Right cardiac atrium (tissue), 5 donors: ENCODE results near the gene TSPAN14. TPM values are rescaled to one million over a fixed set of nuclear protein-coding genes. Genes with fewer than 3 reads are reported as not detected.
"Not testable (repeated sequence)": the region's sequence is repeated elsewhere in the genome, so short reads cannot be mapped to it uniquely, and the experiment has no call there.

Source experiments
- ATAC-seq, 2 donors: fragments of 200-7000 bp; cut with Tn5 transposase; one replicate each; pipeline versions ENCODE4 v1.8.0 to v1.9.1; 2020; ENCODE audit warnings: moderate library complexity in 2 of 2, mild to moderate bottlenecking in 1 of 2
- DNase-seq, 3 donors: peaks; one replicate each; pipeline ENCODE4 v3.0.0-alpha.2; 2020
- H3K27ac ChIP-seq: one replicate; pipeline ENCODE4 v1.5.1; 2013; ENCODE audit warnings: mild to moderate bottlenecking, low read length, control low read depth, moderate library complexity
- H3K27me3 ChIP-seq: one replicate; pipeline ENCODE4 v1.6.1; 2013; ENCODE audit not compliant: control insufficient read depth, insufficient read depth
- H3K4me1 ChIP-seq: one replicate; pipeline ENCODE4 v1.6.1; 2013; ENCODE audit warnings: low read length; ENCODE audit not compliant: control insufficient read depth, insufficient read depth
- H3K4me3 ChIP-seq: one replicate; pipeline ENCODE4 v1.5.1; 2013; ENCODE audit warnings: low read length, control low read depth
- H3K9me3 ChIP-seq: one replicate; pipeline ENCODE4 v1.6.1; 2013; ENCODE audit warnings: low read length; ENCODE audit not compliant: control insufficient read depth
- WGBS: extraction: QIAGEN DNeasy Blood & Tissue Kit; methylation state at CpG from one replicate; pipeline ENCODE4 v1.1.7; 2013; 5-methylcytosine and 5-hydroxymethylcytosine counted together
- intact Hi-C, 4 donors: fragments of 100-400 bp; cut with DNase I; formaldehyde crosslinking; loops; one replicate each; pipeline versions ENCODE4 v1.11.0 to v1.14.0; 2022 to 2023
- polyA plus RNA-seq: library from polyadenylated mRNA; stranded (reverse); fragments of 200-250 nt; gene quantifications from one replicate; pipeline ENCODE4 v1.2.3, GENCODE V29; 2013
- total RNA-seq, 4 donors: library from RNA; stranded (reverse); fragmentation: NEBNext Ultra II Directional; extraction: Animal tissue kit (Norgen Biotek cat#: 25700); gene quantifications; one replicate each; pipeline ENCODE4 v1.2.1, GENCODE V29; 2021
- donor health status: healthy with polysubstance abuse.
- donor health status: DM: no; HTN: yes; CAD: no.
- donor health status: DM: no; HTN: no; CAD: no.
- donor health status: DM: no; HTN: yes; CAD: no; lungs with severe emphysema.
- donor health status: DM: yes; HTN: yes; CAD: no.

TSPAN14 gene
- total and polyA plus RNA-seq, 5 donors, result 24.4 to 44.1 (median 29.1) TPM

DNA sequence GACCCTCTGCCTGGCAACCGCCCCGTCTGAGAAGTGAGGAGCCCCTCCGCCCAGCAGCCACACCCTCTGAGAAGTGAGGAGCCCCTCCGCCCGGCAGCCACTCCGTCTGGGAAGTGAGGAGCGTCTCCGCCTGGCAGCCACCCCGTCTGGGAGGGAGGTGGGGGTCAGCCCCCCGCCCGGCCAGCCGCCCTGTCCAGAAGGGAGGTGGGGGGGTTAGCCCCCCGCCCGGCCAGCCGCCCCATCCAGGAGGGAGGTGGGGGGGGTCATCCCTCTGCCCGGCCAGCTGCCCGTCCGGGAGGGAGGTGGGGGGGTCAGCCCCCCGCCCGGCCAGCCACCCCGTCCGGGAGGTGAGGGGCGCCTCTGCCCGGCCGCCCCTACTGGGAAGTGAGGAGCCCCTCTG lies 79.9 kb downstream of the TSPAN14 start:
- DNase-seq, H3K4me3 ChIP-seq, H3K4me1 ChIP-seq, H3K27ac ChIP-seq, H3K9me3 ChIP-seq, intact Hi-C loops, H3K27me3 ChIP-seq, ATAC-seq: not testable (repeated sequence)
- 94% methylated on average over 19 of the region's 25 CpGs for WGBS

DNA sequence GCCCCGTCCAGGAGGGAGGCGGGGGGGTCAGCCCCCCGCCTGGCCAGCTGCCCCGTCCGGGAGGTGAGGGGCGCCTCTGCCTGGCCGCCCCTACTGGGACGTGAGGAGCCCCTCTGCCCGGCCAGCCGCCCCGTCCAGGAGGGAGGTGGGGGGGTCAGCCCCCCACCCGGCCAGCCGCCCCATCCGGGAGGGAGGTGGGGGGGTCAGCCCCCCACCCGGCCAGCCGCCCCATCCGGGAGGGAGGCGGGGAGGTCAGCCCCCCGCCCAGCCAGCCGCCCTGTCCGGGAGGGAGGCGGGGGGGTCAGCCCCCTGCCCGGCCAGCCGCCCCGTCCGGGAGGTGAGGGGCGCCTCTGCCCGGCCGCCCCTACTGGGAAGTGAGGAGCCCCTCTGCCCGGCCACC lies 80.5 kb downstream of the TSPAN14 start:
- ATAC-seq, H3K4me3 ChIP-seq, H3K4me1 ChIP-seq, DNase-seq, H3K27me3 ChIP-seq, H3K27ac ChIP-seq, H3K9me3 ChIP-seq, intact Hi-C loops: not testable (repeated sequence)
- WGBS, result 94% methylated on average over 16 of the region's 30 CpGs

DNA sequence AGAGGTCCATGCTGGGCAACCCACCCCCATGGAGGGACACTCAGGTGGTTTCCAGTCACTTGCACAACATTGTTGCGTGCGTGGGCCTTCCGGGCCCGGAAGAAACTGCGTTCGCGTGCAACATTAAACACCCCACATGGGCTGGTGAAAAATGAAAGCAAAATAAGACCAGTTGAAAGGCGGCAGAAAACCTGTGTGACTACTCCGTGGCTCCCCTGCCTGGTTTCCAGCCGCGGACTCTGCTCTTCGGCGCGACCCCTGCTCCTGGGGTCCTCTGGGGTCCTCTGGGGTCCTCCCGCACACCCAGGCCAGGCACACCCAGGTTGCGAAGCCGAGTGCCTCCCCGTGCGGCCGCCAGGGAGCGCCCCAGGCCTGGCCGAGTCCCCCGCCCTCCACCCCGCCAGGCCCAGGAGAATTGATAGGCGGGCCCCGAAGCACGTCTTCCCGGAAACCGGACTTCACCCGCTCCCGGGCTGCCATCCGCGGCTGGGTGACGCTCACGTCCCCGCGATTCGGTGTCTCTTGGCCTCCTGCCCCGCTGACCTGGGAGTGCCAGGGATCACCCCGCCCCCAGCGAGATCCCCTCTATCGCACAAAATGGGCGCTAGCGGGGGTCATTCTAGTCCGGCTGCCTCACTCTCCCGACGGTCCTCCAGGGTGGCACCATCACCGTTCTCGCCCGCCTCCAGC lies 81.7 kb downstream of the TSPAN14 start:
- no peaks in the 10 kb centered on the region for H3K9me3 ChIP-seq
- ATAC-seq (peak; percentile 89 to 91), DNase-seq (peak; percentile 69 to 90 (median 88))
- WGBS, result 32% methylated on average over 50 of the region's 50 CpGs
- no peak overlapping the region for H3K27ac ChIP-seq
- peak overlapping the region; percentile 34 for H3K4me3 ChIP-seq
- peaks cover 2% of the 10 kb centered on the region for H3K4me1 ChIP-seq
- no peaks in the 10 kb centered on the region for H3K27me3 ChIP-seq
- intact Hi-C loops, result no loop called here

DNA sequence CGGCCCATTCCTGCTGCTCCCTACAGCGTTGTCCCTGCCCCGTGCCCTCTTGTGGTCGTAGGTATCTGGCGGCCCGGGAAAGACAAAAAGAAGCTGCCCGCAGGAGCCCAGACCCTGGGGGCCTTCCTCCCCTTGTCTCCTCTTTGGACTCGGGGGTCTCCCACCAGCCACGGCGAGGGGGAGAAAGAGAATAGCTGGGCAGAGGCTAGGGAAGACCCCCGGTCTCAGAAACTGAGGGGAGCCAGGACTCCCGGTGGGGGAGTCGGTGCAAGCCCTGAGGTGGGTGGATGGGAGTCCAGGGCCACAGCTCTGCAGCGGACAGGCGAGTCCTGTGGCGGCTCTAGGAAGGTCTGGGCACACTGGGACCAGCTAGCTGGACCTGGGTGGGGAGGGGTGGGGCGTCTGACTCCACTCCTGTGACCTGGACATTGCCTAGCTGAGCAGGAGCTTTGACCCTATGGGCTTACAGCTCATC lies 82.3 kb downstream of the TSPAN14 start:
- H3K4me1 ChIP-seq, result peaks cover 4% of the 10 kb centered on the region
- WGBS, result 81% methylated on average over 17 of the region's 17 CpGs
- no peak overlapping the region for H3K27ac ChIP-seq
- peak; percentile 4 to 15 for ATAC-seq
- H3K4me3 ChIP-seq, result peak overlapping the region; percentile 34
- no peak for DNase-seq
- intact Hi-C loops, result no loop called here
- no peaks in the 10 kb centered on the region for H3K27me3 ChIP-seq
- no peaks in the 10 kb centered on the region for H3K9me3 ChIP-seq

DNA sequence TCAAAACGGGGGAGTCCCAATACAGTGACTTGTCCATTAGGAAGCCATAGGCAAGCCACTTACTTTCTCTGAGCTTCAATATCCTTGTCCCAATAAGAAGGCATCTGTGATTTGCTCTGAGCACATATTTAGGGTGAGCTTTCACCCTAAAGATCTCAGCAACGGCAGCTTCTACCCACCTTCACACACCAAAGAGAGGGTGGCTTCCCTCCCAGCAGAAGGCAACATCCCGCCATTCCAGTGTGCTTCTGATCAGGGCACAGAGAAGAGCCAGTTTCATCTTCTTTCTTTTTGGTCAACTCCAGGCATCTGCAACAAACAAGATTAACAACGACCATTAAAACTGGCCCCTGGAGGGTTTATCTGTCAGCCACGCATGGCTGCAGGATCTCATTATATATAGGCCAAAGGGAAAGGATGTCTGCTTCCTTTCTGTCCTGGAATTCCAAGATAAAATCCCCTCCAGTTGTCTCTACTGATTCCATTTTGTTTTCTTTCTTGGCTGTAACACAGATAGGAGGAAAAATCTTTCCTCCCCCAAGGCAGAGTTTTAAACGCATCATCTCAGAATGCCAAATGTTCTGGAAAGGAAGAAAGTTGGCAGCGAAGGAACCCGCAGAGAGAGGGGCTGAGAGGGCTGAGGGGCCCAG lies 83.1 kb downstream of the TSPAN14 start:
- Histone ChIP-seq H3K9me3 (no peaks in the 10 kb centered on the region), H3K4me1 (peaks cover 7% of the 10 kb centered on the region), H3K4me3 (no peak overlapping the region), H3K27me3 (no peaks in the 10 kb centered on the region), H3K27ac (no peak overlapping the region)
- WGBS, result 52% methylated on average over 8 of the region's 8 CpGs
- intact Hi-C loops, result no loop called here
- DNase-seq (no peak), ATAC-seq (no peak)

DNA sequence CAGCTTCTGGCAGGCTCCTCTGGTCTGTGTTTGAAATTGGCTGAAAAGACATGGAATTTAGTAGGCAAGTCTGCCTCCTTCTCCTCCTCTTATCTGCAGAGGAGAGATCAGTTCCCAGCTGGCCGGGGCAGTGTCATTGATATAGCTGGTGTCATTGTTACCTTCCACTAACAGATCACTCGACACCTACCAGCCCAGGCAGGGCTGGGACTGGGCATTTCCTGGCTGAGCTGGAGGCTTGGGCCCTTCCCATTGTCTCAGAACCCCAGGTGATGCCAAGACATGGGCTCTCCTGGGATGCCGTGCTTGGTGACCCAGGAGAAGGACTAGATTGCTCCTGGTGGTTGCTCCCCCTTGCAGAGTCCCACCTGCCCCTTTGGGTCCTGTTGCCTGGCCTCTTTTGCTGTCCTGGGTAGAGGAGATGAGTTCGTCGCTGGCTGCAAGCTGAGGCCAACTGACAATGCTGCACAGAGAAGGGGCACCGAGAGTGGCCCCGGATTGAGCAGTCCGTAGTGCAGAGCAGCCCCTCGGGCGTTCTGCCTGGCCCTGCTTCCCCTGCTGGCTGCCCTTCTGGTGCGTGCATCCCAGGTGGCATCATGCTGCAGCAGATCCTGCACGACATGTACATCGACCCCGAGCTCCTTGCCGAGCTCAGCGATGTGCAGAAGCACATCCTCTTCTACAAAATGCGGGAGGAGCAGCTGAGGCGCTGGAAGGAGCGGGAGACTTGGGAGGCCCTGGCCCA lies 83.8 kb downstream of the TSPAN14 start, which contains the start of gene SH2D4B:
Gene SH2D4B (plus strand): TSS at position 167 of the 745 bp plus-strand sequence. CDS start 430 bp downstream, at position 597.
- no peak for ATAC-seq
- DNase-seq, result peak in 1 of 3 donors; percentile 27
- Histone ChIP-seq H3K4me1 (peaks cover 7% of the 10 kb centered on the region), H3K9me3 (no peaks in the 10 kb centered on the region), H3K27me3 (no peaks in the 10 kb centered on the region), H3K4me3 (no peak within 1 kb of the TSS), H3K27ac (no peak within 1 kb of the TSS)
- WGBS, result 90% methylated on average over 19 of the region's 19 CpGs
- intact Hi-C loops, result no loop called here

DNA sequence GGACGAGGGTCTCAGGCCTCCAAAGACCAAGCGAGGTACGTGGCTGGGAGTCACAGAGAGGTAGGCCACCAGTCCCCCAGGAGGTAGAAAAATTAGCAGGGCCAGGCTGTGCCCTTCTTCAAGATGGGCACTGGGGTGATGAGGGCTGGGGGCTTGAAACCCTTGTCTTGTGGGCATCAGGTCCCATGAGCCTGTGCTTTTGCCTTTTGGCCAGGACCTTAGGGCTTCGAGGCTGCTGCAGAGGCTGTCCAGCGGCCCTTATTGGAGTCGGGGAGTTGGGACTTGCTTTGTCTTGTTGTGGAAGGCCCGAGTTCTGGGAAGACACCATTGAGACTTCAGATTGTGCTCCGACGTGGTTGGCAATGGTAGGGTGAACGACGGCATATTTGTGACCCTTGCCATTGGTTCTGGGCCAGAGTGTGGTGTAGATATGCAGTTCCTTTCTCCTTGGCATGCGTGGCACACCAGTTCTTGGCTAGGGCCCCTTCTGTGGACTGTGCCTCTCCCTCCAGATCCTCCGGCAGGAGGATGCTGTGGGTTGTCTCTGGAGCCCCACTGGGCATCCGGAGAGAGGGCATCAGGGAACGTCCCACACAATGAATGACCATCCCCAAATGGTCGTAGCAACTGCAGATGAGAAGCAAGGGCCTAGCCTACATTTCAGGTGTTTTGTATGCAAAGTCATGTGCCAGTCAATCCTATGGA lies 84.5 kb downstream of the TSPAN14 start:
- Histone ChIP-seq H3K4me1 (peaks cover 7% of the 10 kb centered on the region), H3K4me3 (no peak overlapping the region), H3K9me3 (no peaks in the 10 kb centered on the region), H3K27ac (no peak overlapping the region), H3K27me3 (no peaks in the 10 kb centered on the region)
- intact Hi-C loops, result no loop called here
- ATAC-seq (no peak), DNase-seq (no peak)
- WGBS, result 92% methylated on average over 16 of the region's 16 CpGs

DNA sequence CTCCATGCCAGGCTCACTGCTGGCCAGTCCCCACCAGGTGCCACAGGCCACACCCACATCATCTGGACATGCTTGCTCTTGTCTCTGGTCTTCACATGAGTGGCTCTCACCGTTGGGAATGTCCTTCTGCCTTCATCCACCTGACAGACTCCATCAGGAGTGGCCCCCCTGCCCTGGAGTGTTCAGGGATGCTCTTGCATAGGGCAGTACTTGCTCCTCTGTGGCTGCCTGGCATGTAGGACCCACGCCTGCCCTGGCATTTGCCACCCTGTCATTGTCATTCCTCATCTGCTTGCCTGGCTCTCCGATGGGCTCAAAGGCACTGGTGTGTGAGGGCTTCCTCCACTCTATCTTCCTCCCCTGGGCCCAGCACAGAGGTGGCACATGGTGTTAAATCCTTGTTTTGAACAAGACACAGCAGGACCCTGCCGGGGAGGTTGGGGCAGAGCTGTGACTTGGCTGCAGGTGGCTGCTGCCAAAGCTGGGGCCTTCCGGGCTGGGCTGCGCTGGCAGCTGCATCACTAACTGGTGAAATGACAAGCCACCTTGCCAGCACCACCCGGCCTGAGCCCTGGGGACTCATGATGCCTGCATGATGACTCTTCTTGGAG lies 85.4 kb downstream of the TSPAN14 start:
- intact Hi-C loops, result no loop called here
- no peak for ATAC-seq
- DNase-seq, result no peak
- Histone ChIP-seq H3K4me3 (no peak overlapping the region), H3K4me1 (peaks cover 7% of the 10 kb centered on the region), H3K9me3 (no peaks in the 10 kb centered on the region), H3K27ac (no peak overlapping the region), H3K27me3 (no peaks in the 10 kb centered on the region)
- 85% methylated on average over 7 of the region's 7 CpGs for WGBS

DNA sequence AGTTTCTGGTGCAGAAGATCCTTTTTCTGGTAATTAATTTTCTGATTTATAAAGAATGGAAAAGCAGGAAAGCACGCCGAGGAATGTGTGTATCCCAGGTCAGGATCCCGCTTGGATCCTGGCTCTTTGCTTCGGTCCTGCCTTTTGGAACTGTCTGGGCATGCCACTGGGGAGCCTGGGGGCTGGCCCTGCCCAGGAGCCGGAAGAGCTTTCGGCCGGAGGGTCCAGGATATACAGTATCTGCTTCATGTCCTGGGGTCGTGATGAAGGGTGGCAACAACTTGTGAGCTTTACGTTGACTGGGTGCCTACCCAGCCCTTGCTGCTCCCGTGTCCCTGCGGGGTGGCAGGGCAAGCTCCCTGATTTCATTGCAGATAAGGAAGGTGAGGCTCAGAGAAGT lies 86.0 kb downstream of the TSPAN14 start:
- ATAC-seq (no peak), DNase-seq (no peak)
- intact Hi-C loops, result no loop called here
- WGBS, result 69% methylated on average over 11 of the region's 11 CpGs
- no peaks in the 10 kb centered on the region for H3K9me3 ChIP-seq
- no peaks in the 10 kb centered on the region for H3K27me3 ChIP-seq
- peaks cover 7% of the 10 kb centered on the region for H3K4me1 ChIP-seq
- no peak overlapping the region for H3K4me3 ChIP-seq
- H3K27ac ChIP-seq, result no peak overlapping the region

DNA sequence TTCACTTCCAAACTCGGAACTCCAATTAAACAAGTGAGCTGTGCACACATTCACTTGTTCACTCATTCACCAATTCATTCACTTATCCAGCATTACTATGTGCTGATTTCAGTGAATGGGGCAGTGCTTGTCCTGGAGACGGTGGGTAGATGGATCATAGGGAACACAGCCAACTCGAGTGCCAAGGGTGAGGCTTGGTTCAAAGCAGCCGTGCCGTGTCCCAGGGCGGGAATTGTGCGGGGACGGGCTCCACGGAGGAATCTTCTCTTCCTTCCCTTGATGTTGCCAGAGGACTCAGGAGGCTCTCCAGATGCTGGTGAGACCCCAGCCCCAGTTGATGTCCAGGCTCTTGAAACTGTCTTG lies 86.5 kb downstream of the TSPAN14 start:
- ATAC-seq (no peak), DNase-seq (no peak)
- Histone ChIP-seq H3K9me3 (no peaks in the 10 kb centered on the region), H3K27ac (no peak overlapping the region), H3K27me3 (no peaks in the 10 kb centered on the region), H3K4me3 (no peak overlapping the region), H3K4me1 (peaks cover 7% of the 10 kb centered on the region)
- 57% methylated on average over 9 of the region's 9 CpGs for WGBS
- intact Hi-C loops, result no loop called here
